GM15510 (cell line): ENCODE results near the gene LRG1.

Experiments used
- POLR2A ChIP-seq: IDR thresholded peaks from 3 replicates; pipeline ENCODE4 v1.6.1; 2011; ENCODE audit warnings: borderline replicate concordance; ENCODE audit not compliant: insufficient read length; ENCODE audit errors: extremely low read depth

Gene LRG1

GRCh38 chr19:4529924-4530522 is 9.8 kb downstream of the LRG1 start:
- TF ChIP-seq POLR2A = no peak

GRCh38 chr19:4528843-4529242 is 11.0 kb downstream of the LRG1 start:
- no peak for TF ChIP-seq POLR2A

- TF ChIP-seq POLR2A = no peak
Measured at GRCh38 chr19:4525563-4526002, 14.3 kb downstream of the LRG1 start.

- TF ChIP-seq POLR2A = no peak
Measured at GRCh38 chr19:4524808-4525562, 14.9 kb downstream of the LRG1 start.

- TF ChIP-seq POLR2A = no peak
Measured at GRCh38 chr19:4523306-4524110, 16.3 kb downstream of the LRG1 start.

GRCh38 chr19:4522291-4523002 is 17.4 kb downstream of the LRG1 start:
- no peak for TF ChIP-seq POLR2A

- TF ChIP-seq POLR2A = no peak
Measured at GRCh38 chr19:4521888-4522242, 18.0 kb downstream of the LRG1 start.

- no peak for TF ChIP-seq POLR2A
Measured at GRCh38 chr19:4521170-4521887, 18.5 kb downstream of the LRG1 start.

GRCh38 chr19:4519521-4520277 is 20.1 kb downstream of the LRG1 start:
- no peak for TF ChIP-seq POLR2A

- TF ChIP-seq POLR2A = no peak
Measured at GRCh38 chr19:4519172-4519496, 20.7 kb downstream of the LRG1 start.

- no peak for TF ChIP-seq POLR2A
Measured at GRCh38 chr19:4518345-4519171, 21.3 kb downstream of the LRG1 start, which contains the start of gene PLIN4. Gene PLIN4 (minus strand): TSS chr19:4518486. CDS start chr19:4518272, 214 bp downstream.

GRCh38 chr19:4517451-4518057 is 22.3 kb downstream of the LRG1 start:
- TF ChIP-seq POLR2A = no peak
